ENCODE results near the gene EVX2.

GRCh38 chr2:176106581-176107539 lies 23.1 kb upstream of the EVX2 start, which contains the start of gene HOXD11:
- TF ChIP-seq CTCF (IDR thresholded peaks at IDR 0.05; ENCODE audit: low read depth, low read length, poor library complexity, severe bottlenecking) = no peak
- TF ChIP-seq EZH2phosphoT487 (IDR thresholded peaks at IDR 0.05; ENCODE audit: borderline replicate concordance, low read length) = no peak
